HL-60 (cell line): ENCODE results near the gene DCP2.

Experiments
- CTCF ChIP-seq: IDR thresholded peaks from one replicate; pipeline ENCODE4 v1.5.1; 2011; ENCODE audit warnings: low read length, control low read depth, inconsistent platforms; ENCODE audit not compliant: insufficient read depth
- POLR2AphosphoS5 ChIP-seq: IDR thresholded peaks from 2 replicates; pipeline ENCODE4 v1.6.1; 2012; ENCODE audit warnings: low read depth
- REST ChIP-seq: IDR thresholded peaks from 2 replicates; pipeline ENCODE4 v1.6.1; 2012; ENCODE audit warnings: low read depth; ENCODE audit not compliant: insufficient replicate concordance

GRCh38 chr5:113020461-113021273 lies 44.1 kb downstream of the DCP2 start:
- TF ChIP-seq CTCF (no peak), REST (no peak), POLR2AphosphoS5 (no peak)
